Osteoblast (primary cell): ENCODE data around the gene RPRD2. TPM values are rescaled to one million over a fixed set of nuclear protein-coding genes. Genes with fewer than 3 reads are reported as not detected.
"Not testable (repeated sequence)": the region's sequence is repeated elsewhere in the genome, so short reads cannot be mapped to it uniquely, and the experiment has no call there.

ENCODE experiments used
- DNase-seq: peaks from one replicate; pipeline ENCODE4 v3.0.0; 2011; ENCODE audit warnings: low spot score, mixed read lengths; ENCODE audit not compliant: insufficient read length; ENCODE audit errors: missing footprints
- H2AFZ ChIP-seq: 2 replicates; pipeline ENCODE4 v1.6.0; 2011; ENCODE audit warnings: mild to moderate bottlenecking, low read length
- H3K27ac ChIP-seq: 2 replicates; pipeline ENCODE4 v1.5.1; 2011; ENCODE audit warnings: mild to moderate bottlenecking, low read depth, low read length, moderate library complexity
- H3K27me3 ChIP-seq: 2 replicates; pipeline ENCODE4 v1.6.0; 2012; ENCODE audit warnings: mild to moderate bottlenecking, control low read depth, inconsistent platforms, low read length, moderate library complexity; ENCODE audit not compliant: insufficient read depth
- H3K36me3 ChIP-seq: 2 replicates; pipeline ENCODE4 v1.5.1; 2011; ENCODE audit warnings: mild to moderate bottlenecking, low read length, control low read depth, moderate library complexity; ENCODE audit not compliant: insufficient read depth
- H3K4me1 ChIP-seq: 2 replicates; pipeline ENCODE4 v1.5.1; 2011; ENCODE audit warnings: mild to moderate bottlenecking, low read length, control low read depth, moderate library complexity; ENCODE audit not compliant: insufficient read depth
- H3K4me2 ChIP-seq: 2 replicates; pipeline ENCODE4 v1.6.0; 2011; ENCODE audit warnings: mild to moderate bottlenecking, low read length; ENCODE audit not compliant: insufficient read depth
- H3K4me3 ChIP-seq: fragments of 200-600 bp; sonication (generic); 3 replicates; pipeline ENCODE4 v1.5.1; 2012; ENCODE audit warnings: mild to moderate bottlenecking, low read length, inconsistent platforms; ENCODE audit not compliant: insufficient read depth
- H3K79me2 ChIP-seq: 2 replicates; pipeline ENCODE4 v1.6.0; 2012; ENCODE audit warnings: mild to moderate bottlenecking, low read length, control low read depth, inconsistent platforms; ENCODE audit not compliant: insufficient read depth
- H3K9me3 ChIP-seq: 2 replicates; pipeline ENCODE4 v1.5.1; 2011; ENCODE audit warnings: low read depth, low read length, control low read depth
- H4K20me1 ChIP-seq: 2 replicates; pipeline ENCODE4 v1.6.0; 2012; ENCODE audit warnings: mild to moderate bottlenecking, low read length, control low read depth; ENCODE audit not compliant: insufficient read depth
- total RNA-seq: library from RNA; depleted of rRNA; stranded (reverse); fragments of >200 nt; gene quantifications from 2 replicates; pipeline ENCODE4 v1.2.3, GENCODE V29; 2012
- TF ChIP-seq, protein P1 (sequence below): IDR thresholded peaks from 2 replicates; pipeline ENCODE4 v1.5.1; 2011; ENCODE audit warnings: mild to moderate bottlenecking, low read depth, low read length, moderate library complexity; ENCODE audit errors: extremely low read depth

The RPRD2 gene
- total RNA-seq, 1 donor, result 12.3 TPM

DNA sequence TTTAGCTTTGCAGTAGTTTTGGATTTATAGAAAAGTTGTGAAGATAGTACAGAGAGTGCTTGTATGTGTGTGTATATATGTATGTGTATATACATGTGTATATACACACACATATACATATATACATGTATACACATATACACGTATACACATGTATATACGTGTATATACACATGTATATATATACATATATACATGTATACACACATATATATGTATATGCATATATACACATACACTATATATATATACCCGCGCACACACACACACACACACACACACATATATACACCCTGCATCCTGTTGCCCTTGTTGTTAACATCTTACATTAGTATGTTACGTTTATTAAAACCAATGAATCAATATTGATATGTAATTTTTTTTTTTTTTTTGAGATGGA is 24.3 kb downstream of the RPRD2 start:
- H3K36me3 ChIP-seq, result no peaks in the 10 kb centered on the region
- no peak overlapping the region for H2AFZ ChIP-seq
- peaks cover 81% of the 10 kb centered on the region for H3K79me2 ChIP-seq
- DNase-seq, result no peak
- no peaks in the 10 kb centered on the region for H3K4me1 ChIP-seq
- no peak overlapping the region for H3K27ac ChIP-seq
- no peak overlapping the region for H3K4me3 ChIP-seq
- TF ChIP-seq, protein P1, sequence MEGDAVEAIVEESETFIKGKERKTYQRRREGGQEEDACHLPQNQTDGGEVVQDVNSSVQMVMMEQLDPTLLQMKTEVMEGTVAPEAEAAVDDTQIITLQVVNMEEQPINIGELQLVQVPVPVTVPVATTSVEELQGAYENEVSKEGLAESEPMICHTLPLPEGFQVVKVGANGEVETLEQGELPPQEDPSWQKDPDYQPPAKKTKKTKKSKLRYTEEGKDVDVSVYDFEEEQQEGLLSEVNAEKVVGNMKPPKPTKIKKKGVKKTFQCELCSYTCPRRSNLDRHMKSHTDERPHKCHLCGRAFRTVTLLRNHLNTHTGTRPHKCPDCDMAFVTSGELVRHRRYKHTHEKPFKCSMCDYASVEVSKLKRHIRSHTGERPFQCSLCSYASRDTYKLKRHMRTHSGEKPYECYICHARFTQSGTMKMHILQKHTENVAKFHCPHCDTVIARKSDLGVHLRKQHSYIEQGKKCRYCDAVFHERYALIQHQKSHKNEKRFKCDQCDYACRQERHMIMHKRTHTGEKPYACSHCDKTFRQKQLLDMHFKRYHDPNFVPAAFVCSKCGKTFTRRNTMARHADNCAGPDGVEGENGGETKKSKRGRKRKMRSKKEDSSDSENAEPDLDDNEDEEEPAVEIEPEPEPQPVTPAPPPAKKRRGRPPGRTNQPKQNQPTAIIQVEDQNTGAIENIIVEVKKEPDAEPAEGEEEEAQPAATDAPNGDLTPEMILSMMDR, result no peak
- no peaks in the 10 kb centered on the region for H3K27me3 ChIP-seq
- H3K9me3 ChIP-seq, result no peaks in the 10 kb centered on the region
- peaks cover 19% of the 10 kb centered on the region for H4K20me1 ChIP-seq
- no peak overlapping the region for H3K4me2 ChIP-seq

DNA sequence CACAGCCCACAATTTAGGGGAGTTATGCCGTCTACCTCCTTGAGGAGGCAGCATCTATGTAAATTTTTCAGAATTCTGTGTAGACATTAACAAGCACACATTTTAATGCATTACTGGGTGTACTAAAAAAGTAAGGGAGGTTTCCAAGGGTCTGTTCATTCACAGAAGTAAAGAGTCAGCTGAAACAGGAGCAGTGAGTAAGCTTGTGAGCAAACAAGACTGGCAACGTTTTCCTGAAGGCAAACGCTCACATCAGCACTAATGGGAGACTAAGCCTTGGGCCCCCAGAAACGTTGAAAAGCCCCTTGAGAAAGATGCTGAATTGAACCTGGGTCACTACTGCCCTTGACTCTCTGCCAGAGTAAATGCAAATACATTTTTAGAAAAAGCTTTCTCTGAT is 25.7 kb downstream of the RPRD2 start:
- Histone ChIP-seq H3K27me3 (no peaks in the 10 kb centered on the region), H4K20me1 (peaks cover 22% of the 10 kb centered on the region), H3K27ac (no peak overlapping the region), H3K4me2 (no peak overlapping the region), H3K9me3 (no peaks in the 10 kb centered on the region), H3K4me1 (no peaks in the 10 kb centered on the region), H3K36me3 (no peaks in the 10 kb centered on the region), H3K79me2 (peaks cover 82% of the 10 kb centered on the region), H3K4me3 (no peak overlapping the region), H2AFZ (no peak overlapping the region)
- no peak for DNase-seq
- TF ChIP-seq, protein P1, result no peak

DNA sequence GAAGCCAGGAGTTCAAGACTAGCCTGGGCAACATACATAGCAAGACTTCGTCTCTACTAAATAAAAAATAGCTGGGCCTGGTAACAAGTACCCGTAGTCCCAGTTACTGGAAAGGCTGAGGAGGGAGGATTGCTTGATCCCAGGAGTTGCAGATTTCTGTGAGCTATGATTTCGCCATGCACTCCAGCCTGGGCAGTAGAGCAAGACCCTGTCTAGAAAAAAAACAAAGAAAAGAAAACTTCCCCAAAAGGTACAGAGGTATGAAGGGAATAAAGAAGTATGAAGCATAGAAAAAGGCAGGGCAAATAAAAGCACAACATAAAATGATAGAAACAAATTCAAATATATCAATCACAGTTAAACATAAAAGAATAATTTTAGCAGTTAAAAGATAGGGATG is 28.7 kb downstream of the RPRD2 start:
- Histone ChIP-seq H3K4me3 (no peak overlapping the region), H3K36me3 (no peaks in the 10 kb centered on the region), H4K20me1 (peaks cover 13% of the 10 kb centered on the region), H3K27me3 (no peaks in the 10 kb centered on the region), H2AFZ (no peak overlapping the region), H3K9me3 (no peaks in the 10 kb centered on the region), H3K4me2 (no peak overlapping the region), H3K4me1 (no peaks in the 10 kb centered on the region), H3K79me2 (peaks cover 81% of the 10 kb centered on the region), H3K27ac (no peak overlapping the region)
- TF ChIP-seq, protein P1, result no peak
- no peak for DNase-seq

DNA sequence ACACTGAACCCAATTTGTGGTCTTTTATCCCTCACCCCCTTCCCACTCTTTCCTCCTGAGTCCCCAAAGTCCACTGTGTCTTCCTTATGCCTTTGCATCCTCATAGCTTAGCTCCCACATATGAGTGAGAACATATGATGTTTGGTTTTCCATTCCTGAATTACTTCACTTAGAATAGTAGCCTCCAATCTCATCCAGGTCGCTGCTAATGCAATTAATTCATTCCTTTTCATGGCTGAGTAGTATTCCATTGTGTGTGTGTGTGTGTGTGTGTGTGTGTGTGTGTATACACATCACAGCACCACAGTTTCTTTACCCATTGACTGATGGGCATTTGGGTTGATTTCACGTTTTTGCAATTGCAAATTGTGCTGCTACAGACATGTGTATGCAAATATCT is 31.2 kb downstream of the RPRD2 start:
- peaks cover 79% of the 10 kb centered on the region for H3K79me2 ChIP-seq

More for the DNA sequence above, 31.2 kb downstream of the RPRD2 start:
- not testable (repeated sequence) for H2AFZ ChIP-seq, DNase-seq, H3K36me3 ChIP-seq, H3K4me2 ChIP-seq, H3K4me3 ChIP-seq, H3K27ac ChIP-seq, H3K27me3 ChIP-seq, H4K20me1 ChIP-seq, H3K4me1 ChIP-seq, H3K9me3 ChIP-seq
